Measurements from ENCODE around the gene RBM17.

GRCh38 chr10:6077071-6077675 is 11.7 kb upstream of the RBM17 start:
- no peak for TF ChIP-seq CTCF (IDR thresholded peaks at IDR 0.05)
- no peak for TF ChIP-seq POLR2A (IDR thresholded peaks at IDR 0.05)
